Keratinocyte (primary cell): Measurements from ENCODE around the gene PARD6G.

Experiments
- EZH2 ChIP-seq: IDR thresholded peaks from one replicate; pipeline ENCODE4 v1.6.1; 2012; ENCODE audit warnings: inconsistent platforms, mild to moderate bottlenecking, low read length, moderate library complexity
- TF ChIP-seq, protein P1 (sequence below), 3 experiments: IDR thresholded peaks in 1 of 3; conservative IDR thresholded peaks in 1 of 3; optimal IDR thresholded peaks in 1 of 3; 2 replicates in 2 of 3; 3 replicates in 1 of 3; pipeline versions ENCODE3 to v1.5.1; 2011; ENCODE audit warnings: low read length in 3 of 3, mild to moderate bottlenecking in 3 of 3, moderate library complexity in 2 of 3, control low read depth in 1 of 3, inconsistent platforms in 1 of 3; ENCODE audit not compliant: insufficient read depth in 2 of 3; ENCODE audit errors: extremely low read depth in 1 of 3

DNA sequence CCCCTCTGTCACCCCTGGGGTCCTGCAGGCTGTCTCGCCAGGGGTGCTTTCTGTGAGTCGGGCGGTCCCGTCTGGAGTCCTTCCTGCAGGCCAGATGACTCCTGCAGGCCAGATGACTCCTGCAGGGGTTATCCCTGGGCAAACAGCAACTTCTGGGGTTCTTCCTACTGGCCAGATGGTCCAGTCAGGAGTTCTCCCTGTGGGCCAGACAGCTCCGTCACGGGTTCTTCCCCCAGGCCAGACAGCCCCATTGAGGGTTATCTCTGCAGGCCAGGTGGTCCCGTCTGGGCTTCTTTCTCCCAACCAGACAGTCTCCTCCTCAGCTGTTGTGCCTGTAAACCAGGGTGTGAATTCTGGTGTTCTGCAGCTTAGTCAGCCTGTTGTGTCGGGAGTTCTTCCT lies 110.6 kb downstream of the PARD6G start:
- TF ChIP-seq, protein P1, sequence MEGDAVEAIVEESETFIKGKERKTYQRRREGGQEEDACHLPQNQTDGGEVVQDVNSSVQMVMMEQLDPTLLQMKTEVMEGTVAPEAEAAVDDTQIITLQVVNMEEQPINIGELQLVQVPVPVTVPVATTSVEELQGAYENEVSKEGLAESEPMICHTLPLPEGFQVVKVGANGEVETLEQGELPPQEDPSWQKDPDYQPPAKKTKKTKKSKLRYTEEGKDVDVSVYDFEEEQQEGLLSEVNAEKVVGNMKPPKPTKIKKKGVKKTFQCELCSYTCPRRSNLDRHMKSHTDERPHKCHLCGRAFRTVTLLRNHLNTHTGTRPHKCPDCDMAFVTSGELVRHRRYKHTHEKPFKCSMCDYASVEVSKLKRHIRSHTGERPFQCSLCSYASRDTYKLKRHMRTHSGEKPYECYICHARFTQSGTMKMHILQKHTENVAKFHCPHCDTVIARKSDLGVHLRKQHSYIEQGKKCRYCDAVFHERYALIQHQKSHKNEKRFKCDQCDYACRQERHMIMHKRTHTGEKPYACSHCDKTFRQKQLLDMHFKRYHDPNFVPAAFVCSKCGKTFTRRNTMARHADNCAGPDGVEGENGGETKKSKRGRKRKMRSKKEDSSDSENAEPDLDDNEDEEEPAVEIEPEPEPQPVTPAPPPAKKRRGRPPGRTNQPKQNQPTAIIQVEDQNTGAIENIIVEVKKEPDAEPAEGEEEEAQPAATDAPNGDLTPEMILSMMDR (optimal IDR thresholded peaks at IDR 0.05 in 1 of 3, IDR thresholded peaks at IDR 0.05 in 1 of 3, conservative IDR thresholded peaks at IDR 0.05 in 1 of 3; ENCODE audit: extremely low read depth in 1 of 3, insufficient read depth in 2 of 3, low read length in 3 of 3), result no peak
- no peak for TF ChIP-seq EZH2
